ENCODE results near the gene AJM1.
"Not testable (repeated sequence)": the region's sequence is repeated elsewhere in the genome, so short reads cannot be mapped to it uniquely, and the experiment has no call there.

AJM1 gene

DNA sequence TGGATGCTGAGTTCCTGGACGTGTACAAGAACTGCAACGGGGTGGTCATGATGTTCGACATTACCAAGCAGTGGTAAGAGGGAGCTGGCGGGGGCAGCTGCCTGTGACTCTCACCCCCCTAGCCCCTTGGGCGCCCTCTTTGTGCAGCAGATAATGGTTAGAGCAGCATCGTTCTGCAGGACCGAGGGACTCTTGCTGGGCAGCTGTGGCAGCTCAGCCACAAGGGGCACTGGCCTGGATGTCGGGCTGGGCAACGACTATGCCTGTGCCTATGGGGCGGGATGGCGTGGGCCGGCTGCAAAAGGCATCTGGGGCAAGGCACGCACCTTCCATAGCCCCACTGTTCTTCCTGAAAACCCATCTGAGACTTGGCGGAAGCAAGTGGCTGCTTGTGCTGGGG lies 12.9 kb upstream of the AJM1 start:
- Histone ChIP-seq H3K27me3 (replicated peaks; ENCODE audit: control insufficient read depth, insufficient read depth, low read length) (no peaks in the 10 kb centered on the region), H3K36me3 (ENCODE audit: control insufficient read depth, insufficient read depth, low read length) (peaks cover 46% of the 10 kb centered on the region), H3K4me3 (replicated peaks; ENCODE audit: low read depth, low read length) (no peak overlapping the region)
- TF ChIP-seq, protein P1, sequence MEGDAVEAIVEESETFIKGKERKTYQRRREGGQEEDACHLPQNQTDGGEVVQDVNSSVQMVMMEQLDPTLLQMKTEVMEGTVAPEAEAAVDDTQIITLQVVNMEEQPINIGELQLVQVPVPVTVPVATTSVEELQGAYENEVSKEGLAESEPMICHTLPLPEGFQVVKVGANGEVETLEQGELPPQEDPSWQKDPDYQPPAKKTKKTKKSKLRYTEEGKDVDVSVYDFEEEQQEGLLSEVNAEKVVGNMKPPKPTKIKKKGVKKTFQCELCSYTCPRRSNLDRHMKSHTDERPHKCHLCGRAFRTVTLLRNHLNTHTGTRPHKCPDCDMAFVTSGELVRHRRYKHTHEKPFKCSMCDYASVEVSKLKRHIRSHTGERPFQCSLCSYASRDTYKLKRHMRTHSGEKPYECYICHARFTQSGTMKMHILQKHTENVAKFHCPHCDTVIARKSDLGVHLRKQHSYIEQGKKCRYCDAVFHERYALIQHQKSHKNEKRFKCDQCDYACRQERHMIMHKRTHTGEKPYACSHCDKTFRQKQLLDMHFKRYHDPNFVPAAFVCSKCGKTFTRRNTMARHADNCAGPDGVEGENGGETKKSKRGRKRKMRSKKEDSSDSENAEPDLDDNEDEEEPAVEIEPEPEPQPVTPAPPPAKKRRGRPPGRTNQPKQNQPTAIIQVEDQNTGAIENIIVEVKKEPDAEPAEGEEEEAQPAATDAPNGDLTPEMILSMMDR (IDR thresholded peaks at IDR 0.05; ENCODE audit: insufficient read depth, low read length, poor library complexity, severe bottlenecking), result no peak
- DNase-seq (ENCODE audit: extremely low read depth, insufficient read length), result no peak

DNA sequence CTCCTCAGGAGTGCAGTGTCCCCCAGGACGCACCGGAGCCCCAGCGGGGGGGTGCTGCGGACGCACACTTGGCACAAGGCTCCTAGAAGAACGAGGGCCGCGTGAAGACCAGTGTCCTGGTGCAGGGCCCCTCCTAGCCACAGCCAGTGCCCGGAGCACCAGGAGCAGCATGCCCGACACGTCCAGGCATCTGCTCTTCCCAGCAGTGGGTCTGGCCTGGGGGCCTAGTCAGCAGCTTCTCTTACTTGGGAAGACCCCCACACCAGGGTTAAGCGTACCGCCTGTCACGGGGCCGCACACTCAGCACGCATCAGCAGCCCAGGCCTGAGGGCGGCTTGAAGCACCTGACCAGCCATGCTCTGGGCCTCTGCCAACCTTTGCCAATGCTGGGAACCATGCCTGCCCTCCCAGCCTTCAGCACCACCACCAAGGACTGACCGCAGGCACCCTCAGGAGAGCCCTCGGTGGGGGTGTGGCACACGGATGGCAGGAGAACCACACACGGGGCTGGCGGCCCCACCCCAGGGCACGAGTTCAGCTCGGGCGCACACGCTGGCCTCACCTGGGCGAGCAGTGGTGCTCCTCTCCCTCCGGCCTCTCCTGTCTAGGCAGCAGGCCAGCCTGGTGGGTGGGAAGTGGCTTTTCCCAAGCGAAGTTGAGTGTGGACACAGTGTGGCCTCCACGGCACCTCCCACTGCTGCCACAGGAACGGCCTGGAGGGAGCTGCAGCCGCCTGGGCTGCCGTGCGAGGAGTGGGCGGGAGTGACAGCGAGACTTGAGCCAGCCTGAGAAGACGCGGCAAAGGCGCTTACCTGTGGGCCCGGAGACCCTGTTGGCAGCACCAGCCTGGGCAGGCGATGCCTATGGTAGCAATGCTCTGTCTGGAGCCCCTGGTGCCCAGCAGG lies 12.0 kb upstream of the AJM1 start:
- no peak for DNase-seq (ENCODE audit: extremely low read depth, insufficient read length)
- H3K27me3 ChIP-seq (replicated peaks; ENCODE audit: control insufficient read depth, insufficient read depth, low read length), result no peaks in the 10 kb centered on the region
- no peak overlapping the region for H3K4me3 ChIP-seq (replicated peaks; ENCODE audit: low read depth, low read length)
- peaks cover 43% of the 10 kb centered on the region for H3K36me3 ChIP-seq (ENCODE audit: control insufficient read depth, insufficient read depth, low read length)
- TF ChIP-seq, protein P1 (IDR thresholded peaks at IDR 0.05; ENCODE audit: insufficient read depth, low read length, poor library complexity, severe bottlenecking), result no peak

DNA sequence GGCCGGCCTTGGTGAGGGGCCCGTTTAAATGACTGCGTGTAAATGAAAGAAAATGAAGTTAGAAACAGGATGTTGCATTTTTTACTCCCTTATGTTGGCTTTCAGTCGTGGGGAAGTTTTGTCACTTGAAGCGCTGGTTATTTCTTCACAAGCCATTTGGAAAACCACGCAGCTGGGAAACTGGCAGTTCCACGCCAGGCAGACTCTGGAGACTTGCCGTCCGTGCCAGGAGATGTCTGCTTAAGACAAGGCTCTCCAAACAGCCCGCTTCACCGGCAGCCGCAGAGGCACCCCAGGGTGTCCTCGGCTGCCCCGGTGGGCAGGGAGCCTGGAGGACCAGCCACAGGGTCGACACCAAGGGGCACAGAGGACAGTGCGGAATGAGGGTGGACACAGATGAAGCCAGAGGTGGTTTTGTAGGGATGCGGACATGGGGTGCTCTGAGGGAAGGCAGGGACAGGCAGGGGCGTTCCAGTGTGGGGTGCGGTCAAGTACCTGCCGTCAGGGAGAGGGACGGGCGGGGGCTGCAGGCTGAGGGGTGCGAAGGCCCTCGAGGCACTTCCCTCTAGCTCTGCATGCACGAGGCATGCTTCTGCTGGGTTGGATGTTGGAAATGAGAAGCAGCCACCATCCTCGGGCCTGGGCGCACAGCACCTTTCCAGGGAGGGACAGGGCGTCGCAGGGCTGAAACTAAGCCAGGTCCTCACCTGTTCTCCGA lies 11.1 kb upstream of the AJM1 start:
- peak; percentile 13 for DNase-seq (ENCODE audit: extremely low read depth, insufficient read length)
- Histone ChIP-seq H3K27me3 (replicated peaks; ENCODE audit: control insufficient read depth, insufficient read depth, low read length) (no peaks in the 10 kb centered on the region), H3K36me3 (ENCODE audit: control insufficient read depth, insufficient read depth, low read length) (peaks cover 43% of the 10 kb centered on the region), H3K4me3 (replicated peaks; ENCODE audit: low read depth, low read length) (no peak overlapping the region)
- TF ChIP-seq, protein P1 (IDR thresholded peaks at IDR 0.05; ENCODE audit: insufficient read depth, low read length, poor library complexity, severe bottlenecking), result no peak

DNA sequence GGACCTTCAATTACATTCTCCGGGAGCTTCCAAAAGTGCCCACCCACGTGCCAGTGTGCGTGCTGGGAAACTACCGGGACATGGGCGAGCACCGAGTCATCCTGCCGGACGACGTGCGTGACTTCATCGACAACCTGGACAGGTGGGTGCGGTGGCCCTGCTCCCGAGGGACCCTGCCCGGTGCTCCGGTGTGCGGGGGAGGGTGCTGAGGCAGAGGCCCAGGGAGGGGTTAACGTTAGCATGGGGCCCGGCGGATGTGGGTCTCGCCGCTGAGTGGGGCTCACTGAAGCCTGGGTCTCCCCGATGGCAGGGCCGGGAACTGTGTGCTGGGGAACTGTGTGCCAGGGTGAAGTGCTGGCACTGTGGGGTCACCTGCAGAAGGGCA lies 10.6 kb upstream of the AJM1 start:
- peak; percentile 9 for DNase-seq (ENCODE audit: extremely low read depth, insufficient read length)
- TF ChIP-seq, protein P1 (IDR thresholded peaks at IDR 0.05; ENCODE audit: insufficient read depth, low read length, poor library complexity, severe bottlenecking), result no peak
- Histone ChIP-seq H3K36me3 (ENCODE audit: control insufficient read depth, insufficient read depth, low read length) (peaks cover 44% of the 10 kb centered on the region), H3K4me3 (replicated peaks; ENCODE audit: low read depth, low read length) (no peak overlapping the region), H3K27me3 (replicated peaks; ENCODE audit: control insufficient read depth, insufficient read depth, low read length) (no peaks in the 10 kb centered on the region)

DNA sequence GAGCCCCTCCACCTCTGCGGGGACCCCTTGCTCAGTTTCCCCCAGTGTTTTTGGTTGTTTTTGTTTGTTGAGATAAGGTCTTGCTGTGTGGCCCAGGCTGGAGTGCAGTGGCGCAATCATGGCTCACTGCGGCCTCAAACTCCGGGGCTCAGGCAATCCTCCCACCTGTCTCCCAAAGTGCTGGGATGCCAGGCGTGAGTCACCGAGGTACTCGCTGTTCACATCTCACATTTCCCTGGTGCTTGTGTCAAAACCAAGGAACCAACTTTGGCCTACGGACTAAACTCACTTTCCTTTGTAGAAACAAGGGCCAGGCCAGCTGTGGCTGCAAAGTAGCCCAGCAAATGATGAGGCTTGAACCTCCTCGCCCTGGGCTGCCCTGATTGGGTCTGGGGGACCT lies 9.7 kb upstream of the AJM1 start:
- Histone ChIP-seq H3K27me3 (replicated peaks; ENCODE audit: control insufficient read depth, insufficient read depth, low read length) (no peaks in the 10 kb centered on the region), H3K36me3 (ENCODE audit: control insufficient read depth, insufficient read depth, low read length) (peaks cover 41% of the 10 kb centered on the region), H3K4me3 (replicated peaks; ENCODE audit: low read depth, low read length) (no peak overlapping the region)
- DNase-seq (ENCODE audit: extremely low read depth, insufficient read length), result no peak
- TF ChIP-seq, protein P1 (IDR thresholded peaks at IDR 0.05; ENCODE audit: insufficient read depth, low read length, poor library complexity, severe bottlenecking), result no peak

DNA sequence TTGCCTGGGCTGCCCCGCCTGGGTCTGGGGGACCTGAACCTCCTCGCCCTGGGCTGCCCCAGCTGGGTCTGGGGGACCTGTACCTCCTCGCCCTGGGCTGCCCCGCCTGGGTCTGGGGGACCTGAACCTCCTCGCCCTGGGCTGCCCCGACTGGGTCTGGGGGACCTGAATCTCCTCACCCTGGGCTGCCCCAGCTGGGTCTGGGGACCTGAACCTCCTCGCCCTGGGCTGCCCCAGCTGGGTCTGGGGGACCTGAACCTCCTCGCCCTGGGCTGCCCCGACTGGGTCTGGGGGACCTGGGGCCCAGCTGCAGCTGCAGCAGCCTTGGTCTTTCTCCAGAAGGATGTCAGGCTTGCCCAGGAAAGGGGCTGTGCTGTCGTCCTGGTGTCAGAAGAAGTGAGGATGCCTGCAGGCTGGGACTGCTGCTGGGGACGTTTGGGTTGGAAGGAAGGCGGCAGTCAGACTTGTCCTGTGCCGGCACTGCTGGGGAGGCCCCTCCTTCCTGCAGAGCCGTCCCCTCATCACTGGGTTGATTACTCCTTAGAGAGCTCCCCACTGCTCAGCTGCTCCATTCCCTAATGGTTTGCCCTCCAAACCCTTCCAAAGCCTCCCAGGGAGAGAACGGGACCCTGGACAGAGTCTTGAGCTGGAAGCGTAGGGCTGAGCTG lies 8.8 kb upstream of the AJM1 start:
- not testable (repeated sequence) for H3K27me3 ChIP-seq (replicated peaks; ENCODE audit: control insufficient read depth, insufficient read depth, low read length); H3K4me3 ChIP-seq (replicated peaks; ENCODE audit: low read depth, low read length); DNase-seq (ENCODE audit: extremely low read depth, insufficient read length)
- peaks cover 38% of the 10 kb centered on the region for H3K36me3 ChIP-seq (ENCODE audit: control insufficient read depth, insufficient read depth, low read length)
